GM23248 (cell line): Measurements from ENCODE around the gene FXYD3. TPM values are rescaled to one million over a fixed set of nuclear protein-coding genes. Genes with fewer than 3 reads are reported as not detected.

Experiments used
- DNase-seq: peaks from one replicate; pipeline ENCODE4 v3.0.0-alpha.2; 2015
- H2AFZ ChIP-seq: fragments of 200-600 bp; sonication (generic); 2 replicates; pipeline ENCODE4 v1.6.1; 2016; ENCODE audit warnings: antibody characterized with exemption
- H3F3A ChIP-seq: fragments of 200-600 bp; sonication (generic); 2 replicates; pipeline ENCODE4 v1.6.1; 2016; ENCODE audit warnings: mild to moderate bottlenecking, antibody characterized with exemption, mixed run types; ENCODE audit not compliant: insufficient read depth
- H3K27ac ChIP-seq: fragments of 200-600 bp; sonication (generic); 2 replicates; pipeline ENCODE4 v1.5.1; 2016; ENCODE audit warnings: mild to moderate bottlenecking
- H3K27me3 ChIP-seq: fragments of 200-600 bp; sonication (generic); replicated peaks from 2 replicates; pipeline ENCODE4 v1.6.1; 2016; ENCODE audit warnings: mild to moderate bottlenecking; ENCODE audit not compliant: insufficient read depth
- H3K36me3 ChIP-seq: fragments of 200-600 bp; sonication (generic); 2 replicates; pipeline ENCODE4 v1.6.1; 2016; ENCODE audit warnings: low read depth, mild to moderate bottlenecking
- H3K4me1 ChIP-seq: fragments of 200-600 bp; sonication (generic); 2 replicates; pipeline ENCODE4 v1.6.1; 2016; ENCODE audit warnings: mild to moderate bottlenecking; ENCODE audit not compliant: insufficient read depth
- H3K4me2 ChIP-seq: fragments of 200-600 bp; sonication (generic); one replicate; pipeline ENCODE4 v1.6.1; 2016; ENCODE audit warnings: mild to moderate bottlenecking; ENCODE audit not compliant: unreplicated experiment
- H3K4me3 ChIP-seq: fragments of 200-600 bp; sonication (generic); 2 replicates; pipeline ENCODE4 v1.5.1; 2016; ENCODE audit warnings: mild to moderate bottlenecking
- H3K79me2 ChIP-seq: fragments of 200-600 bp; sonication (generic); 2 replicates; pipeline ENCODE4 v1.6.1; 2016; ENCODE audit warnings: mild to moderate bottlenecking; ENCODE audit not compliant: insufficient read depth
- H3K9ac ChIP-seq: fragments of 200-600 bp; sonication (generic); 2 replicates; pipeline ENCODE4 v1.6.1; 2016; ENCODE audit warnings: mild to moderate bottlenecking
- H3K9me2 ChIP-seq: fragments of 200-600 bp; sonication (generic); 2 replicates; pipeline ENCODE4 v1.6.1; 2016; ENCODE audit warnings: mixed run types, mild to moderate bottlenecking, moderate library complexity; ENCODE audit not compliant: insufficient read depth
- H3K9me3 ChIP-seq: fragments of 200-600 bp; sonication (generic); one replicate; pipeline ENCODE4 v1.6.1; 2017; ENCODE audit warnings: low read depth
- H4K20me1 ChIP-seq: fragments of 200-600 bp; sonication (generic); 2 replicates; pipeline ENCODE4 v1.6.0; 2016; ENCODE audit not compliant: insufficient read depth
- EZH2 ChIP-seq: fragments of 200-600 bp; sonication (generic); IDR thresholded peaks from 2 replicates; pipeline ENCODE4 v1.6.1; 2018; ENCODE audit warnings: antibody characterized with exemption, mild to moderate bottlenecking; ENCODE audit not compliant: insufficient read depth, poor library complexity, severe bottlenecking
- EZH2phosphoT487 ChIP-seq: fragments of 200-600 bp; sonication (generic); IDR thresholded peaks from 2 replicates; pipeline ENCODE4 v1.6.1; 2018; ENCODE audit warnings: antibody characterized with exemption, moderate library complexity, mild to moderate bottlenecking, low read depth; ENCODE audit not compliant: insufficient read depth
- WGBS, 2 experiments: methylation state at CpG; one replicate each; pipeline ENCODE4 v1.1.6; 2015 to 2017; ENCODE audit warnings: low lambda C conversion rate in 2 of 2, low coverage in 1 of 2; ENCODE audit errors: missing lambda C conversion rate in 2 of 2; 5-methylcytosine and 5-hydroxymethylcytosine counted together
- in situ Hi-C: fragments of 300-500 bp; cut with MboI; formaldehyde crosslinking; loops from 2 replicates; pipeline ENCODE4 v1.15.0; 2020
- polyA plus RNA-seq: library from polyadenylated mRNA; unstranded; fragments of >200 nt; fragmentation: Nextera tagmentation; extraction: Ambion mirVana; gene quantifications from 2 replicates; pipeline ENCODE4 v1.2.1, GENCODE V29; 2016
- total RNA-seq: library from RNA; depleted of rRNA; stranded (reverse); fragments of >200 nt; shearing (Covaris generic); gene quantifications from 2 replicates; pipeline ENCODE4 v1.2.3, GENCODE V29; 2014

The FXYD3 gene
- total and polyA plus RNA-seq, 2 experiments from 2014 or later, result not detected

DNA sequence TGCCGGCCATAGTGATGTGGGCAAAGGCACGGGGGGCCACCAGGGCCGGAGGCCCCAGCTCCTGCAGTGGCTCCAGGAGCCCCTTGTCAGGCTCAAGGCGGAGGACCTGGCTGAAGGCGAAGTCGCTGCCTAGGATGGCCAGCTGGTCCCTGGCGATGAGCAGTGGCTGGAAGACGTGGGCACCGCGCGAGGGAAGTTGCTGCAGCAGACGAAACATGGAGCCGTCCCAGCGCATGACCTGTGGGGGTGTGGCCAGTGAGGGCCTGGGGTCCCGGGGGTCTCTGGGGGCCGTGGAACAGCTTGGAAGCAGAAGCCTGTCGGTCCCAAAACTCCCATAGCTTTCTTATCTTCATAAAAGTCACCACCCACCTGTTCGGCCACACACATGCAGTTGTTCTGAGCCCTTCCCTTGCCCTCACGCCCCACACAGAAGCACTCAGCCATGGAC, 9.7 kb downstream of the FXYD3 start:
- Histone ChIP-seq H4K20me1 (no peaks in the 10 kb centered on the region), H3F3A (no peaks in the 10 kb centered on the region), H3K79me2 (no peaks in the 10 kb centered on the region), H3K9me2 (no peaks in the 10 kb centered on the region), H3K4me1 (peaks cover 18% of the 10 kb centered on the region), H2AFZ (peak overlapping the region; percentile 88), H3K4me3 (no peak overlapping the region), H3K4me2 (peak overlapping the region; percentile 79), H3K9ac (no peak overlapping the region), H3K36me3 (no peaks in the 10 kb centered on the region), H3K27me3 (no peaks in the 10 kb centered on the region), H3K9me3 (no peaks in the 10 kb centered on the region), H3K27ac (no peak overlapping the region)
- TF ChIP-seq EZH2phosphoT487 (no peak), EZH2 (no peak)
- no peak for DNase-seq
- 83 to 84% methylated on average over 19 of the region's 19 CpGs for WGBS, 2 experiments
- in situ Hi-C loops, result no loop called here

DNA sequence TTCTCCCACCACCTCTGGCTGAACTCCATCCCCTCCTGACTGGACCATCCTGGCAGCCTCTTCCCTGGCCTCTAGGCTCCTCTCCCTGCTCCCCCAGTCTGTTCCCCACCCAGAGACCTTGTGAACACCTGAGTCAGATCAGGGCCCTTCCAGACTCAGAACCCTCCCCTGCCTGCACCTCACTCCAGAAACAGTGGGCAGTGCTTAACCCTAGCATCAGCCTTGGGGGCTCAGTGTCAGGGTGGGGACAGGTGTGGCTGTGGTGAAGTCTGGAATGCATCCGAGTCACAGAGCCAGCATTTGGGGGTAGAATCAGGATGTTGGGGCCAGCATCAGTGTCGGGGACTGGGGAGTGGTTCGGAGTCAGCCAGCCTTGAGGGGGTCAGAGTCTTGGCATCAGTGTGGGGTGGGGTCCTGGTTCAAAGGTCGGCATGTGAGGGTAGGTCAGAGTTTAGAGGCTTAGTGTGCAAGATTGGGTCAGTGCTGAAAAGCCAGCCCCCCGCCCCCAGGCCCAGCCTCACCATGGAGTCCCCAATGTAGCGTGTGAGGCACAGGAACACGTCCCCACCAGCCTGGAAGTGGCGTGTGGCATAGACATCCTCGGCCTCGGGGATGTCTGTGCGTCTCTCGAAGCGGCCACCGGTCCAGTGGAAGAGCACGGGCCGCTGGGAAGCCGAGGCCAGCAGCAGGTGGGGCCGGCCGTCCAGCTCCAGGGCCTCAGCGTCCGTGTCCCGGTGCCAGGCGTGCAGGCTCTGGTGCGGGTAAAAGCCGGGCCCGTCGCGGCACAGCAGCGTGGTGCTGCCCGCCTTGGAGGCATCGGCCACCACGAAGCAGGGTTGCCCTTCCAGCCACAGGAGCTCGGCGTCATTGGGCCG, 10.4 kb downstream of the FXYD3 start:
- Histone ChIP-seq H3K9ac (no peak overlapping the region), H3K4me1 (peaks cover 12% of the 10 kb centered on the region), H3K27ac (no peak overlapping the region), H3K9me2 (no peaks in the 10 kb centered on the region), H2AFZ (no peak overlapping the region), H3K27me3 (no peaks in the 10 kb centered on the region), H3K36me3 (no peaks in the 10 kb centered on the region), H3F3A (no peaks in the 10 kb centered on the region), H3K79me2 (no peaks in the 10 kb centered on the region), H3K4me3 (no peak overlapping the region), H3K9me3 (no peaks in the 10 kb centered on the region), H4K20me1 (no peaks in the 10 kb centered on the region), H3K4me2 (no peak overlapping the region)
- TF ChIP-seq EZH2phosphoT487 (no peak), EZH2 (no peak)
- no peak for DNase-seq
- 83 to 86% methylated on average over 26 to 35 of the region's 35 CpGs for WGBS, 2 experiments
- in situ Hi-C loops, result no loop called here

DNA sequence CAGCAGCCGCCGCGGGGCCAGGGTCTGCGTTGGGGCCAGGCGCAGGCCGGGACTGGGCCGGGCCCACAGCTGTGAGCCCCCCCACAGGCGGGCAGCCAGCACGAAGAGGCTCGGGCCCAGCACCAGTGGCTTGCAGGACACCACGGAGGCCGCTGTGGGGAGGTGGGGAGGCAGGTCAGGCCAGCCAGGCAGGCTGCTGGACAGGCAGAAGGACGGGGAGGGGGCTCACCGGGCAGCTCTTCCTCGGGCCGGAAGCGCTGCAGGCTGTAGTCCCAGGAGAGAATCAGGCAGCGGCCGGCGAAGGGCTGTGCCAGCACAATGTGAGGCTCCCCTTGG, 11.0 kb downstream of the FXYD3 start:
- Histone ChIP-seq H3K79me2 (no peaks in the 10 kb centered on the region), H3K4me2 (no peak overlapping the region), H2AFZ (no peak overlapping the region), H3K27me3 (no peaks in the 10 kb centered on the region), H3K9ac (no peak overlapping the region), H3K9me3 (no peaks in the 10 kb centered on the region), H3F3A (no peaks in the 10 kb centered on the region), H3K27ac (no peak overlapping the region), H3K36me3 (no peaks in the 10 kb centered on the region), H3K4me1 (peaks cover 11% of the 10 kb centered on the region), H3K4me3 (no peak overlapping the region), H4K20me1 (no peaks in the 10 kb centered on the region), H3K9me2 (no peaks in the 10 kb centered on the region)
- 46 to 57% methylated on average over 7 to 20 of the region's 20 CpGs for WGBS, 2 experiments
- TF ChIP-seq EZH2 (no peak), EZH2phosphoT487 (no peak)
- no peak for DNase-seq
- in situ Hi-C loops, result no loop called here

GRCh38 chr19:35127871-35128270, 12.2 kb downstream of the FXYD3 start:
- Histone ChIP-seq H3K27me3 (no peaks in the 10 kb centered on the region), H3K9me3 (no peaks in the 10 kb centered on the region), H3K9ac (no peak overlapping the region), H4K20me1 (no peaks in the 10 kb centered on the region), H3K4me3 (no peak overlapping the region), H3K36me3 (no peaks in the 10 kb centered on the region), H3K4me2 (no peak overlapping the region), H3K27ac (no peak overlapping the region), H3K9me2 (no peaks in the 10 kb centered on the region), H2AFZ (no peak overlapping the region), H3K79me2 (no peaks in the 10 kb centered on the region), H3F3A (no peaks in the 10 kb centered on the region), H3K4me1 (peaks cover 11% of the 10 kb centered on the region)
- TF ChIP-seq EZH2phosphoT487 (no peak), EZH2 (no peak)
- no peak for DNase-seq
- 53 to 58% methylated on average over 7 of the region's 7 CpGs for WGBS, 2 experiments
- in situ Hi-C loops, result no loop called here
